Skeletal muscle tissue (tissue), 4 donors: Measurements from ENCODE around the gene SECTM1. TPM values are rescaled to one million over a fixed set of nuclear protein-coding genes. Genes with fewer than 3 reads are reported as not detected.

Experiments used
- H3K27ac ChIP-seq: one replicate; pipeline ENCODE4 v1.7.0; 2013; ENCODE audit warnings: mild to moderate bottlenecking, low read depth, low read length, inconsistent platforms
- H3K27me3 ChIP-seq, 3 donors: one replicate each; pipeline ENCODE4 v1.7.0; 2013; ENCODE audit warnings: low read length in 3 of 3; ENCODE audit not compliant: control insufficient read depth in 3 of 3, insufficient read depth in 3 of 3
- H3K36me3 ChIP-seq, 3 donors: one replicate each; pipeline ENCODE4 v1.7.0; 2013; ENCODE audit warnings: low read length in 3 of 3; ENCODE audit not compliant: control insufficient read depth in 3 of 3, insufficient read depth in 3 of 3
- H3K4me1 ChIP-seq, 3 donors: one replicate each; pipeline ENCODE4 v1.7.0; 2013; ENCODE audit warnings: low read length in 3 of 3, mild to moderate bottlenecking in 3 of 3; ENCODE audit not compliant: control insufficient read depth in 3 of 3, insufficient read depth in 3 of 3
- H3K4me3 ChIP-seq, 3 donors: one replicate each; pipeline ENCODE4 v1.7.0; 2013; ENCODE audit warnings: low read length in 3 of 3
- H3K9ac ChIP-seq, 3 donors: one replicate each; pipeline ENCODE4 v1.7.0; 2013; ENCODE audit warnings: low read length in 3 of 3, mild to moderate bottlenecking in 3 of 3, moderate library complexity in 2 of 3, low read depth in 1 of 3
- H3K9me3 ChIP-seq, 3 donors: one replicate each; pipeline ENCODE4 v1.7.0; 2013; ENCODE audit warnings: low read length in 3 of 3; ENCODE audit not compliant: control insufficient read depth in 3 of 3
- total RNA-seq: library from RNA; depleted of rRNA; stranded (reverse); fragments of >200 nt; gene quantifications from one replicate; pipeline ENCODE4 v1.2.3, GENCODE V29; 2014
- donor health status: Osteomylitis.

The SECTM1 gene
- total RNA-seq, 1 donor from 2014 or later: 13.0 TPM

- Histone ChIP-seq H3K9me3 (no peaks in the 10 kb centered on the region), H3K4me3 (no peak overlapping the region), H3K36me3 (no peaks in the 10 kb centered on the region), H3K9ac (no peak overlapping the region), H3K4me1 (peaks cover 0 to 5% (median 0%) of the 10 kb centered on the region in 3 donors), H3K27me3 (peaks cover 31 to 48% (median 42%) of the 10 kb centered on the region in 3 donors), H3K27ac (no peak overlapping the region)
These were observed 19.4 kb downstream of the SECTM1 start for GRCh38 chr17:82314012-82314726.

- Histone ChIP-seq H3K9me3 (no peaks in the 10 kb centered on the region), H3K9ac (no peak overlapping the region), H3K27ac (no peak overlapping the region), H3K36me3 (no peaks in the 10 kb centered on the region), H3K27me3 (peaks cover 35 to 48% (median 42%) of the 10 kb centered on the region in 3 donors), H3K4me3 (no peak overlapping the region), H3K4me1 (peaks cover 0 to 5% (median 0%) of the 10 kb centered on the region in 3 donors)
These were observed 20.2 kb downstream of the SECTM1 start for GRCh38 chr17:82313195-82314011.

GRCh38 chr17:82311971-82312370, 21.6 kb downstream of the SECTM1 start:
- Histone ChIP-seq H3K4me3 (no peak overlapping the region), H3K4me1 (peaks cover 0 to 5% (median 0%) of the 10 kb centered on the region in 3 donors), H3K27ac (no peak overlapping the region), H3K9me3 (no peaks in the 10 kb centered on the region), H3K9ac (no peak overlapping the region), H3K27me3 (peaks cover 35 to 45% (median 42%) of the 10 kb centered on the region in 3 donors), H3K36me3 (no peaks in the 10 kb centered on the region)

GRCh38 chr17:82310877-82311276, 22.7 kb downstream of the SECTM1 start:
- H3K4me3 ChIP-seq: no peak overlapping the region
- no peaks in the 10 kb centered on the region for H3K9me3 ChIP-seq
- H3K36me3 ChIP-seq: no peaks in the 10 kb centered on the region
- H3K27ac ChIP-seq: no peak overlapping the region
- H3K4me1 ChIP-seq: peaks cover 0 to 4% (median 0%) of the 10 kb centered on the region in 3 donors
- peaks cover 33 to 37% (median 34%) of the 10 kb centered on the region in 3 donors for H3K27me3 ChIP-seq
- H3K9ac ChIP-seq: no peak overlapping the region

- no peak overlapping the region for H3K27ac ChIP-seq
- H3K9ac ChIP-seq: no peak overlapping the region
- no peaks in the 10 kb centered on the region for H3K9me3 ChIP-seq
- H3K4me3 ChIP-seq: no peak overlapping the region
- H3K36me3 ChIP-seq: no peaks in the 10 kb centered on the region
- H3K4me1 ChIP-seq: no peaks in the 10 kb centered on the region
- peaks cover 25 to 28% (median 26%) of the 10 kb centered on the region in 3 donors for H3K27me3 ChIP-seq
These were observed 23.7 kb downstream of the SECTM1 start for GRCh38 chr17:82309656-82310570.

GRCh38 chr17:82305727-82306300, 27.8 kb downstream of the SECTM1 start:
- H3K27ac ChIP-seq: no peak overlapping the region
- H3K27me3 ChIP-seq: peaks cover 7 to 13% (median 11%) of the 10 kb centered on the region in 3 donors
- H3K9ac ChIP-seq: no peak overlapping the region
- no peaks in the 10 kb centered on the region for H3K36me3 ChIP-seq
- no peaks in the 10 kb centered on the region for H3K9me3 ChIP-seq
- peaks cover 0 to 5% (median 0%) of the 10 kb centered on the region in 3 donors for H3K4me1 ChIP-seq
- no peak overlapping the region for H3K4me3 ChIP-seq

GRCh38 chr17:82304826-82305726, 28.5 kb downstream of the SECTM1 start:
- Histone ChIP-seq H3K27ac (no peak overlapping the region), H3K27me3 (peaks cover 2 to 8% (median 3%) of the 10 kb centered on the region in 3 donors), H3K9ac (no peak overlapping the region), H3K36me3 (no peaks in the 10 kb centered on the region), H3K4me1 (peaks cover 0 to 8% (median 2%) of the 10 kb centered on the region in 3 donors), H3K4me3 (no peak overlapping the region), H3K9me3 (no peaks in the 10 kb centered on the region)

GRCh38 chr17:82303944-82304808, 29.4 kb downstream of the SECTM1 start:
- peaks cover 0 to 9% (median 2%) of the 10 kb centered on the region in 3 donors for H3K4me1 ChIP-seq
- H3K9me3 ChIP-seq: no peaks in the 10 kb centered on the region

More at GRCh38 chr17:82303944-82304808, 29.4 kb downstream of the SECTM1 start:
- H3K27ac ChIP-seq: no peak overlapping the region
- no peak overlapping the region for H3K9ac ChIP-seq
- H3K36me3 ChIP-seq: no peaks in the 10 kb centered on the region
- peaks cover 0 to 4% (median 0%) of the 10 kb centered on the region in 3 donors for H3K27me3 ChIP-seq
- H3K4me3 ChIP-seq: no peak overlapping the region
